ENCODE data around the gene RAE1.

DNA sequence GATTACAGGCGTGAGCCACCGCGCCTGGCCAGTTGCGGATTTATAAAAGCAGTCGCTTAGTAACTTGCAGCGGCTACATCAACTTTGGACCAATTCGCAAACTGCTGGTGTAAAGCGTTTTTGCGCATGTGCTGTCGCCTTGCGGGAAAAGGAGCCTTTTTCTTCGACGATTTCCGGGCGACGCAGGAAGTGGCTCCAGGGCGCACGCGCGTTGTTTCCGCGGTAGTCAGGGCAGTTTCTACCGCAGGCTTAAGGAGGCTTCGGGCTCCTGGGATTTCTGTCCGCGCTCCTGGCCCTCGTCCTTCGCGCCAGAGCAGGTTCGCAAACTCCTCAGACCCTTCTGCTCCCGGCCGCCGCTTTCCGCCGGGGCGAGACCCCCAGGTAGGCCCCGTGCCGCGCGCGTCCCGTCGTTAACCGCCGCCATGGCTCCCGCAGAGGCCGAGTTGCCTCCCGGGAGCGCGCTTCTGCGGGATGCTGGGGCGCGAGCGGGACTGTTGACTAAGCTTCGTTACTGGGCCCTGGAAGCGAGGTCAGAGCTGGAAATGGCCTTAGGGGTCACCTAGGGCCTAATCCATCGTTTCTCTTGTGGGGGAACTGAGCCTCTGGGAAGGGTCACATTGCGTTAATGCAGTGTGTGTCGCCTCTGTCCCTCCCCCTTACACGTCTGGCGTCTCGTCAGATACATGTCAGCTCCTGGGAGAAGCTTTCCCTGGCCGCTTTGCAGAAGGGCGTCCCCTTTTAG, at the start of gene RAE1:
- no peak for TF ChIP-seq EP300 (IDR thresholded peaks at IDR 0.05)
- TF ChIP-seq, protein P1, sequence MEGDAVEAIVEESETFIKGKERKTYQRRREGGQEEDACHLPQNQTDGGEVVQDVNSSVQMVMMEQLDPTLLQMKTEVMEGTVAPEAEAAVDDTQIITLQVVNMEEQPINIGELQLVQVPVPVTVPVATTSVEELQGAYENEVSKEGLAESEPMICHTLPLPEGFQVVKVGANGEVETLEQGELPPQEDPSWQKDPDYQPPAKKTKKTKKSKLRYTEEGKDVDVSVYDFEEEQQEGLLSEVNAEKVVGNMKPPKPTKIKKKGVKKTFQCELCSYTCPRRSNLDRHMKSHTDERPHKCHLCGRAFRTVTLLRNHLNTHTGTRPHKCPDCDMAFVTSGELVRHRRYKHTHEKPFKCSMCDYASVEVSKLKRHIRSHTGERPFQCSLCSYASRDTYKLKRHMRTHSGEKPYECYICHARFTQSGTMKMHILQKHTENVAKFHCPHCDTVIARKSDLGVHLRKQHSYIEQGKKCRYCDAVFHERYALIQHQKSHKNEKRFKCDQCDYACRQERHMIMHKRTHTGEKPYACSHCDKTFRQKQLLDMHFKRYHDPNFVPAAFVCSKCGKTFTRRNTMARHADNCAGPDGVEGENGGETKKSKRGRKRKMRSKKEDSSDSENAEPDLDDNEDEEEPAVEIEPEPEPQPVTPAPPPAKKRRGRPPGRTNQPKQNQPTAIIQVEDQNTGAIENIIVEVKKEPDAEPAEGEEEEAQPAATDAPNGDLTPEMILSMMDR (IDR thresholded peaks at IDR 0.05), result no peak
- peak; percentile 52 for TF ChIP-seq POLR2A (IDR thresholded peaks at IDR 0.05)
